Measurements from ENCODE around the gene GNAI2. TPM values are rescaled to one million over a fixed set of nuclear protein-coding genes. Genes with fewer than 3 reads are reported as not detected.

Gene GNAI2
- total and polyA plus RNA-seq, 8 donors: 259 to 381 (median 269) TPM

- no peaks in the 10 kb centered on the region for H3K9me3 ChIP-seq
- H3K27me3 ChIP-seq: no peaks in the 10 kb centered on the region
- peak overlapping the region; percentile 92 to 98 for H3K27ac ChIP-seq
- intact Hi-C loops (cut with DNase I): no loop called here
- peak overlapping the region; percentile 89 to 94 for H3K4me3 ChIP-seq
- DNase-seq (peak; percentile 65 to 98 (median 89)), ATAC-seq (peak; percentile 61)
- no peak for TF ChIP-seq CTCF (IDR thresholded peaks at IDR 0.05)
- H3K36me3 ChIP-seq: peaks cover 0 to 34% of the 10 kb centered on the region in 2 donors
- H3K4me1 ChIP-seq: peaks cover 32 to 74% of the 10 kb centered on the region in 2 donors
Measured at GRCh38 chr3:50237754-50238548, 1.9 kb downstream of the GNAI2 start.

GRCh38 chr3:50238549-50239026, 2.6 kb downstream of the GNAI2 start:
- no peak for TF ChIP-seq CTCF (IDR thresholded peaks at IDR 0.05)
- intact Hi-C loops (cut with DNase I): no loop called here
- Histone ChIP-seq H3K27me3 (no peaks in the 10 kb centered on the region), H3K36me3 (peaks cover 0 to 34% of the 10 kb centered on the region in 2 donors), H3K4me3 (peak overlapping the region; percentile 89 to 94), H3K4me1 (peaks cover 36 to 74% of the 10 kb centered on the region in 2 donors), H3K27ac (peak overlapping the region; percentile 92 to 98), H3K9me3 (no peaks in the 10 kb centered on the region)
- ATAC-seq (peak; percentile 39), DNase-seq (peak in 2 of 4 donors; percentile 88 to 94)

GRCh38 chr3:50239649-50240048, 3.6 kb downstream of the GNAI2 start:
- peaks cover 44 to 74% of the 10 kb centered on the region in 2 donors for H3K4me1 ChIP-seq
- intact Hi-C loops (cut with DNase I): no loop called here
- no peak for ATAC-seq

GRCh38 chr3:50241163-50241562, 5.2 kb downstream of the GNAI2 start:
- TF ChIP-seq CTCF (IDR thresholded peaks at IDR 0.05): no peak
- peak overlapping the region in 1 of 2 donors; percentile 26 for H3K4me3 ChIP-seq
- H3K36me3 ChIP-seq: peaks cover 0 to 42% of the 10 kb centered on the region in 2 donors
- peak overlapping the region; percentile 88 to 98 for H3K27ac ChIP-seq
- no peak for ATAC-seq
- intact Hi-C loops (cut with DNase I): no loop called here
- no peaks in the 10 kb centered on the region for H3K9me3 ChIP-seq
- DNase-seq: no peak
- H3K4me1 ChIP-seq: peaks cover 56 to 81% of the 10 kb centered on the region in 2 donors
- no peaks in the 10 kb centered on the region for H3K27me3 ChIP-seq

More at GRCh38 chr3:50239649-50240048, 3.6 kb downstream of the GNAI2 start:
- no peak for DNase-seq
- H3K9me3 ChIP-seq: no peaks in the 10 kb centered on the region
- peaks cover 0 to 41% of the 10 kb centered on the region in 2 donors for H3K36me3 ChIP-seq
- H3K4me3 ChIP-seq: peak overlapping the region in 1 of 2 donors; percentile 94
- no peak for TF ChIP-seq CTCF (IDR thresholded peaks at IDR 0.05)
- peak overlapping the region in 1 of 2 donors; percentile 98 for H3K27ac ChIP-seq
- no peaks in the 10 kb centered on the region for H3K27me3 ChIP-seq

- ATAC-seq (no peak), DNase-seq (no peak)
- Histone ChIP-seq H3K4me1 (peaks cover 63 to 87% of the 10 kb centered on the region in 2 donors), H3K27me3 (no peaks in the 10 kb centered on the region), H3K27ac (peak overlapping the region; percentile 88 to 98), H3K36me3 (peaks cover 0 to 42% of the 10 kb centered on the region in 2 donors), H3K9me3 (no peaks in the 10 kb centered on the region), H3K4me3 (peak overlapping the region in 1 of 2 donors; percentile 26)
- intact Hi-C loops (cut with DNase I): no loop called here
- no peak for TF ChIP-seq CTCF (IDR thresholded peaks at IDR 0.05)
Measured at GRCh38 chr3:50241713-50242380, 5.8 kb downstream of the GNAI2 start.
